HEK293T (cell line): Measurements from ENCODE around the gene DBN1.

Source experiments
- CTCF ChIA-PET: fragments of 350-600 bp; formaldehyde crosslinking; extraction: SDS; loops from one replicate; lab custom pipeline; 2021; ENCODE audit warnings: antibody characterized with exemption, inconsistent platforms; lab: Yijun Ruan, JAX
- POLR2A ChIA-PET: fragments of 350-600 bp; formaldehyde crosslinking; extraction: SDS; loops from one replicate; lab custom pipeline; 2020; ENCODE audit warnings: antibody characterized with exemption, inconsistent platforms; lab: Yijun Ruan, JAX
- DNase-seq: peaks from one replicate; pipeline ENCODE4 v3.0.0; 2012; ENCODE audit warnings: mixed read lengths; ENCODE audit errors: extremely low spot score
- ARNT ChIP-seq: fragments of 450-650 bp; IDR thresholded peaks from 2 replicates; pipeline ENCODE4 v1.6.1; 2017; ENCODE audit warnings: mild to moderate bottlenecking
- BHLHE40 ChIP-seq: fragments of 450-650 bp; IDR thresholded peaks from 2 replicates; pipeline ENCODE4 v1.6.1; 2016; ENCODE audit warnings: mild to moderate bottlenecking, moderate library complexity, borderline replicate concordance
- CTBP1 ChIP-seq: fragments of 450-650 bp; IDR thresholded peaks from 2 replicates; pipeline ENCODE4 v1.6.1; 2016; ENCODE audit warnings: borderline replicate concordance
- ELF4 ChIP-seq: fragments of 450-650 bp; IDR thresholded peaks from 2 replicates; pipeline ENCODE4 v1.6.1; 2017; ENCODE audit warnings: antibody characterized with exemption
- FOXA1 ChIP-seq: fragments of 450-650 bp; IDR thresholded peaks from 2 replicates; pipeline ENCODE4 v1.6.1; 2016; ENCODE audit warnings: mild to moderate bottlenecking
- FOXK2 ChIP-seq: fragments of 450-650 bp; IDR thresholded peaks from 2 replicates; pipeline ENCODE4 v1.6.1; 2016; ENCODE audit warnings: mild to moderate bottlenecking
- FOXM1 ChIP-seq: fragments of 450-650 bp; IDR thresholded peaks from 2 replicates; pipeline ENCODE4 v1.6.1; 2017; ENCODE audit warnings: mild to moderate bottlenecking, borderline replicate concordance
- HDGF ChIP-seq: fragments of 450-650 bp; IDR thresholded peaks from 2 replicates; pipeline ENCODE4 v1.6.1; 2017; ENCODE audit warnings: antibody characterized with exemption, borderline replicate concordance
- L3MBTL2 ChIP-seq: fragments of 450-650 bp; conservative IDR thresholded peaks from 2 replicates; pipeline ENCODE4 v1.6.1; 2016; ENCODE audit warnings: mild to moderate bottlenecking
- LEF1 ChIP-seq: fragments of 450-650 bp; IDR thresholded peaks from 2 replicates; pipeline ENCODE4 v1.6.1; 2017; ENCODE audit warnings: mild to moderate bottlenecking, borderline replicate concordance
- NFRKB ChIP-seq: fragments of 450-650 bp; IDR thresholded peaks from 2 replicates; pipeline ENCODE4 v1.6.1; 2016; ENCODE audit warnings: mild to moderate bottlenecking, moderate library complexity
- SP1 ChIP-seq: fragments of 450-650 bp; IDR thresholded peaks from 2 replicates; pipeline ENCODE4 v1.6.1; 2017
- SUZ12 ChIP-seq: fragments of 450-650 bp; IDR thresholded peaks from 2 replicates; pipeline ENCODE4 v1.6.1; 2016; ENCODE audit warnings: mild to moderate bottlenecking
- TARDBP ChIP-seq: fragments of 450-650 bp; IDR thresholded peaks from 2 replicates; pipeline ENCODE4 v1.6.1; 2016
- ZNF384 ChIP-seq: fragments of 450-650 bp; IDR thresholded peaks from 2 replicates; pipeline ENCODE4 v1.6.1; 2016
- TF ChIP-seq, protein P1 (sequence below): fragments of 450-650 bp; IDR thresholded peaks from 2 replicates; pipeline ENCODE4 v1.6.1; 2016

The DBN1 gene

GRCh38 chr5:177503351-177504085, 30.1 kb upstream of the DBN1 start:
- CTCF ChIA-PET: interaction anchor here (1.2 kb wide), 1 partner anchor 113 kb away, joined by 3 read pairs; no protein-coding TSS in a partner anchor
- POLR2A ChIA-PET: interaction anchor here (2.2 kb wide), 1 partner anchor 49 kb away, joined by 8 read pairs; no protein-coding TSS in a partner anchor
- TF ChIP-seq FOXK2: no peak
- TF ChIP-seq L3MBTL2: no peak
- no peak for TF ChIP-seq NFRKB
- TF ChIP-seq SUZ12: no peak
- TF ChIP-seq FOXM1: no peak
- TF ChIP-seq HDGF: no peak
- no peak for TF ChIP-seq TARDBP
- TF ChIP-seq FOXA1: no peak
- TF ChIP-seq ARNT: no peak
- TF ChIP-seq ELF4: no peak
- TF ChIP-seq BHLHE40: no peak
- DNase-seq: no peak

DNA sequence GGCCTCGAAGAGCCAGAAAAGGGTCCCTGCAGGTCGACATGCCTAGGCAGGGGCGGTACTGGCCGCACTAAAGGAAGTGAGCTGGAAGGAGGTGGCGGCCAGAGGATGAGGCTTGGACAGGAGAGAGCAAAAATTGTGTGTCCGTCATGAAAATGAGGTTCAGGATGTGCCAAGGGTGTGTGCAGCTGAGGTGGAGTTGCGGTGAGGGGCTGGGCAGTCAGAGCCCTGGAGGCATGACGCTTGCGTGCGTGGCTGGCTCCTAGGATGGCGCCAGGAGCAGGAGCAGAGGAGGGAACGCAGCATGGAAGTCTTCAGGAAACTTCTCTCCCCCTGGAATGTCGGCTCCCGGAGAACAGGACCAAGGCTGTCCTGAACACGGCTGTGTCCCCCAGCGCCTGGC, 29.5 kb upstream of the DBN1 start:
- POLR2A ChIA-PET: interaction anchor here (2.2 kb wide), 1 partner anchor 48 kb away, joined by 8 read pairs; no protein-coding TSS in a partner anchor
- no peak for DNase-seq
- CTCF ChIA-PET: interaction anchor here (1.2 to 2.0 kb wide), 2 partner anchors 14 to 112 kb away, joined by 3 to 8 read pairs; partner anchors contain the start of gene DDX41
- no peak for TF ChIP-seq L3MBTL2
- no peak for TF ChIP-seq FOXA1
- no peak for TF ChIP-seq NFRKB
- TF ChIP-seq FOXM1: no peak
- no peak for TF ChIP-seq FOXK2
- no peak for TF ChIP-seq CTBP1
- no peak for TF ChIP-seq TARDBP
- no peak for TF ChIP-seq ARNT
- TF ChIP-seq SP1: no peak
- no peak for TF ChIP-seq BHLHE40
- TF ChIP-seq, protein P1, sequence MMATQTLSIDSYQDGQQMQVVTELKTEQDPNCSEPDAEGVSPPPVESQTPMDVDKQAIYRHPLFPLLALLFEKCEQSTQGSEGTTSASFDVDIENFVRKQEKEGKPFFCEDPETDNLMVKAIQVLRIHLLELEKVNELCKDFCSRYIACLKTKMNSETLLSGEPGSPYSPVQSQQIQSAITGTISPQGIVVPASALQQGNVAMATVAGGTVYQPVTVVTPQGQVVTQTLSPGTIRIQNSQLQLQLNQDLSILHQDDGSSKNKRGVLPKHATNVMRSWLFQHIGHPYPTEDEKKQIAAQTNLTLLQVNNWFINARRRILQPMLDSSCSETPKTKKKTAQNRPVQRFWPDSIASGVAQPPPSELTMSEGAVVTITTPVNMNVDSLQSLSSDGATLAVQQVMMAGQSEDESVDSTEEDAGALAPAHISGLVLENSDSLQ: no peak
- no peak for TF ChIP-seq LEF1

DNA sequence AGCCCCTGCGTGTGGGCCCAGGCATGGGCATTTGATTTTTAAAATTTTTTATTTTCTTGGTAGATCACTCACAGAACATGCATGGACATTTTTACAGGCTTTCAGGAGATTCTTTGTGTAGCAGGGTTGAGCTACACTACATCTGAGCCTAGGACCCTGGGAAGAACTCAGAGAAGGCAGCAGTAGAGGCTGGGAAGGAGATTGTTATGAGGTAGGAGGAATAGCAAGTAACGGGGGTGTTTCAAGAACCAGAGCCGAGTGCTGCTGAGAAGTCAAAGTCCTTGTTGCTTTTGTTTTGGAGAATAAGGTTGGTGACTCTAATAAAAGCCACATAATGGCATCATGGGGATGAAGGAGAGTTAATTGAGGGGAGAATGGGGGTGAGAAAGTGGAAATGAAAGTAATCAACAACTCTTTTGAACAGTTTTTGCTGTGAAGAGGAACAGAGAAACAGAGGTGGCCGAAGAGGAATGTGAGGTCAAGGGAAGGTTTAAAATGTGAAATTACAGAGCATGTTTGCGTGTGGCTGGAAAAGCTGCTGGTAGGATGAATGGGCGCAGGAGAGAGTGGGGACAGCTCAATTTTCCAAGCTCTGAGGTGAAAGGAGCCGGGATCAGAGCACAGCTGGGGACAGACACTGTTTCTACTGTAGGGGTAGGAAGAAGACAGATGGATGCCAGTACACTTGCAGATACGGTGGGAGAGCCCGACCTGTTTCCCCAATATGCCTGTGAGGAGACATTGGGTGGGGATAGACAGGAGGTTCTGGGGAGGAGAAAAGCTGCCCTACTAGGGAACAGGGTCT, 28.6 kb upstream of the DBN1 start:
- TF ChIP-seq ZNF384 (no peak), FOXM1 (no peak), ELF4 (no peak), CTBP1 (no peak), TARDBP (no peak), FOXK2 (no peak), SP1 (no peak), NFRKB (no peak), BHLHE40 (no peak), LEF1 (no peak), L3MBTL2 (no peak), HDGF (no peak), ARNT (no peak), SUZ12 (no peak)
- TF ChIP-seq, protein P1: no peak
- ChIA-PET POLR2A (interaction anchor here (1.1 to 2.2 kb wide), 3 partner anchors 10 to 48 kb away, joined by 3 to 8 read pairs (median 6); no protein-coding TSS in a partner anchor), CTCF (interaction anchor here (0.7 to 2.0 kb wide), 11 partner anchors 9 to 135 kb away, joined by 3 to 9 read pairs (median 5); partner anchors contain the start of gene DDX41)
- DNase-seq: no peak

DNA sequence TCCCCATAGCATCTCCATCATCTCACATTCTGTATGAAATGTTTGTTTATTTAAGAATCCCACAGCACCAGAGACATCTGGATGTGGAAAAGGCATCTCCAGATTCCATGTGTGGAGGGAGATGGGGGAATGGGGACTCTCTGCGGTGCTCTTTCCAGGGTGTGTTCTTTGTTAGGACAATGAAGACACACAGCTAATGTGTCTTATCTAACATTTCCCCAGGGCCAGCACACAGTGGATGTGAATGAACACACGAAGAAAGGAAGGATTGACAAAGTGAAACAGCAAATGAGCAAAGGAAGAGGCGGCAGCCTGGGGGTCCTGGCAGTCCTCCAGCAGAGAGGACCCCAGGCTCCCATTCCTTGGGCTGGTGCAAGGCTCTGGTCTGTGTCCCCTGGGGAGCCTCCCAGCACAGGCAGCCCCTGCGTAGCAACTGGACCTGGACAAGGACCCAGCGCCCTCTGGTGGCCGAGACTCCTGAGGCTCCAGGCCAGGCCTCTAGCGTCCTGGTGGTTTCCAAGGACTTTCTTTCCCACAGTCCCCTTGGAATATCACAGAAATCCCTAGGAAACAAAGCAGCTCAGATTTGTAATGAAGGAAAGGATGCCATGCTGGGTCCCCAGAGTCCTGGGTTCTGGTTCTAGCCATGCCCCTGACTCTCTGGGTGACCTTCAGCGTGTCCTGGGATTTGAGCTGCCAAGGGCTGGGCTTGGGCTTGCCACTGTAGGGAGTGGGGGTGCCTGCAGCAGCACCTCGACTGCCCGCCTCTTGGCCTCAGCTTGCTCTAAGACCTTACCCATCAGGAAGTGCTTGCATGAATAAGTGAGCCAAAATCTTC, 27.5 kb upstream of the DBN1 start:
- no peak for TF ChIP-seq TARDBP
- TF ChIP-seq, protein P1: no peak
- no peak for TF ChIP-seq CTBP1
- TF ChIP-seq BHLHE40: no peak
- TF ChIP-seq FOXM1: no peak
- no peak for TF ChIP-seq FOXK2
- TF ChIP-seq SUZ12: no peak
- no peak for TF ChIP-seq HDGF
- TF ChIP-seq LEF1: no peak
- no peak for TF ChIP-seq ELF4
- no peak for TF ChIP-seq L3MBTL2
- TF ChIP-seq FOXA1: no peak
- no peak for TF ChIP-seq ZNF384
- TF ChIP-seq SP1: no peak
- no peak for TF ChIP-seq ARNT
- no peak for TF ChIP-seq NFRKB
- peak; percentile 84 for DNase-seq
- POLR2A ChIA-PET: interaction anchor here (1.1 to 1.7 kb wide), 3 partner anchors 9 to 110 kb away, joined by 3 to 6 read pairs (median 3); no protein-coding TSS in a partner anchor
- CTCF ChIA-PET: interaction anchor here (0.5 to 2.0 kb wide), 16 partner anchors 9 to 134 kb away, joined by 3 to 9 read pairs (median 4); partner anchors contain the start of gene DDX41
